K562 (cell line): ENCODE data around the gene NEMP2. TPM values are rescaled to one million over a fixed set of nuclear protein-coding genes. Genes with fewer than 3 reads are reported as not detected.

Source experiments
- ATAC-seq: fragments of 200-7000 bp; cut with Tn5 transposase; 3 replicates; pipeline ENCODE4 v1.9.1; 2020; ENCODE audit warnings: moderate library complexity
- BruUV-seq: library from RNA; stranded (reverse); fragments of 400-500 nt; replicated peaks from 2 replicates; lab custom pipeline; 2021; lab: Mats Ljungman, UMichigan
- CTCF ChIA-PET: fragments of 300-600 bp; formaldehyde crosslinking; extraction: SDS; loops from one replicate; lab custom pipeline; 2021; ENCODE audit warnings: low intra/inter-chr PET ratio; lab: Yijun Ruan, JAX
- POLR2A ChIA-PET: fragments of 300-600, 350-650 bp; sonication (Branson Sonifier 250); formaldehyde crosslinking; extraction: SDS; loops from one replicate; lab custom pipeline; 2021; ENCODE audit warnings: antibody characterized with exemption, inconsistent platforms; lab: Yijun Ruan, JAX
- DNase-seq, 4 experiments: peaks; one replicate each; pipeline versions ENCODE4 v3.0.0 to v3.0.0-alpha.2; 2011 to 2018; ENCODE audit warnings: low spot score in 3 of 4, mixed read lengths in 3 of 4; ENCODE audit errors: extremely low read depth in 1 of 4
- FAIRE-seq: peaks from 2 replicates; lab custom pipeline; 2011; peaks lifted over from hg19 to GRCh38; lab: Jason Lieb, UNC
- H2AFZ ChIP-seq: 2 replicates; pipeline ENCODE4 v1.6.0; 2011; ENCODE audit warnings: low read depth, low read length, control low read depth, inconsistent platforms
- H3K27ac ChIP-seq: fragments of 200-600 bp; 3 replicates; pipeline ENCODE4 v1.8.0; 2011; ENCODE audit warnings: low read depth, mild to moderate bottlenecking, control low read depth, inconsistent platforms, low read length, moderate library complexity, mixed read lengths; ENCODE audit errors: extremely low read depth
- H3K27me3 ChIP-seq, 2 experiments: fragments of 300-600 bp in 1 of 2; 2 replicates in 1 of 2; 3 replicates in 1 of 2; pipeline versions ENCODE4 v1.6.0 to v1.8.0; 2011; ENCODE audit warnings: inconsistent platforms in 2 of 2, low read length in 2 of 2, mild to moderate bottlenecking in 1 of 2, mixed read lengths in 1 of 2, moderate library complexity in 1 of 2; ENCODE audit not compliant: control insufficient read depth in 2 of 2, insufficient read depth in 2 of 2
- H3K36me3 ChIP-seq: fragments of 300-600 bp; 3 replicates; pipeline ENCODE4 v1.8.0; 2011; ENCODE audit warnings: mild to moderate bottlenecking, low read length, inconsistent platforms; ENCODE audit not compliant: control insufficient read depth, insufficient read depth
- H3K4me1 ChIP-seq, 2 experiments: fragments of 200-600 bp in 1 of 2; replicated peaks in 1 of 2; 2 replicates in 1 of 2; 3 replicates in 1 of 2; pipeline versions ENCODE4 v1.5.1 to v1.8.0; 2011; ENCODE audit warnings: inconsistent platforms in 2 of 2, low read length in 2 of 2, mild to moderate bottlenecking in 1 of 2, mixed read lengths in 1 of 2, moderate library complexity in 1 of 2; ENCODE audit not compliant: control insufficient read depth in 2 of 2, insufficient read depth in 2 of 2
- H3K4me2 ChIP-seq: 2 replicates; pipeline ENCODE4 v1.6.1; 2011; ENCODE audit warnings: low read length, control low read depth, inconsistent platforms, mixed read lengths; ENCODE audit not compliant: insufficient read depth
- H3K4me3 ChIP-seq: fragments of 200-600 bp; sonication (generic), shearing (Covaris generic); 2 replicates; pipeline ENCODE4 v1.5.1; 2016; ENCODE audit warnings: control low read depth, inconsistent platforms
- H3K79me2 ChIP-seq: fragments of 200-600 bp; 3 replicates; pipeline ENCODE4 v1.8.0; 2011; ENCODE audit warnings: low read length, inconsistent platforms; ENCODE audit not compliant: control insufficient read depth, insufficient read depth
- H3K9ac ChIP-seq, 2 experiments: 2 replicates each; pipeline versions ENCODE4 v1.6.0 to v1.6.1; 2011; ENCODE audit warnings: low read depth in 2 of 2, low read length in 2 of 2, control low read depth in 1 of 2, inconsistent platforms in 1 of 2, mild to moderate bottlenecking in 1 of 2, mixed read lengths in 1 of 2; ENCODE audit not compliant: insufficient read depth in 1 of 2
- H3K9me1 ChIP-seq: one replicate; pipeline ENCODE4 v1.6.0; 2011; ENCODE audit warnings: inconsistent platforms, mild to moderate bottlenecking, low read length, moderate library complexity; ENCODE audit not compliant: control insufficient read depth, insufficient read depth
- H3K9me3 ChIP-seq: replicated peaks from 2 replicates; pipeline ENCODE4 v1.5.1; 2011; ENCODE audit warnings: low read depth, low read length, inconsistent platforms; ENCODE audit not compliant: control insufficient read depth, insufficient read depth
- H4K20me1 ChIP-seq: replicated peaks from 2 replicates; pipeline ENCODE4 v1.6.1; 2011; ENCODE audit warnings: low read length, inconsistent platforms, mixed read lengths; ENCODE audit not compliant: control insufficient read depth, insufficient read depth
- BHLHE40 ChIP-seq: IDR thresholded peaks from 2 replicates; pipeline ENCODE4 v1.6.1; 2011; ENCODE audit warnings: low read length, improper control_type of control experiment
- CSDE1 ChIP-seq, 2 experiments: fragments of 450-650 bp; IDR thresholded peaks; 2 replicates each; pipeline ENCODE4 v1.6.1; 2016; ENCODE audit warnings: mild to moderate bottlenecking in 1 of 2
- DDX20 ChIP-seq: fragments of 450-650 bp; IDR thresholded peaks from 2 replicates; pipeline ENCODE4 v1.6.1; 2016; ENCODE audit warnings: missing genetic modification characterization, low read depth, mild to moderate bottlenecking, missing compliant biosample characterization, moderate library complexity
- DLX4 ChIP-seq: fragments of 250-450 bp; sonication (Bioruptor Pico); IDR thresholded peaks from 2 replicates; pipeline ENCODE4 v1.6.1; 2021; ENCODE audit warnings: mild to moderate bottlenecking
- ETS1 ChIP-seq: conservative IDR thresholded peaks from 2 replicates; pipeline ENCODE4 v1.6.1; 2011; ENCODE audit warnings: low read depth, mild to moderate bottlenecking, low read length; ENCODE audit not compliant: control insufficient read depth
- HMG20B ChIP-seq: fragments of 250-450 bp; sonication (Bioruptor Pico); IDR thresholded peaks from 2 replicates; pipeline ENCODE4 v1.5.0; 2021; ENCODE audit warnings: mild to moderate bottlenecking
- HMGXB4 ChIP-seq: sonication (generic); formaldehyde crosslinking; IDR thresholded peaks from 2 replicates; pipeline ENCODE4 v1.8.1; 2023; ENCODE audit warnings: mild to moderate bottlenecking, missing genetic modification reagents
- KLF13 ChIP-seq: fragments of 450-650 bp; IDR thresholded peaks from 2 replicates; pipeline ENCODE4 v1.6.1; 2016; ENCODE audit warnings: missing genetic modification characterization, low read depth, mild to moderate bottlenecking, missing compliant biosample characterization, moderate library complexity, borderline replicate concordance
- MBD2 ChIP-seq: sonication (generic); IDR thresholded peaks from 2 replicates; pipeline ENCODE4 v1.6.1; 2016; ENCODE audit warnings: low read depth, borderline replicate concordance
- NFRKB ChIP-seq: fragments of 450-650 bp; IDR thresholded peaks from 2 replicates; pipeline ENCODE4 v1.6.1; 2016; ENCODE audit warnings: low read depth
- PML ChIP-seq: IDR thresholded peaks from 2 replicates; pipeline ENCODE4 v1.6.1; 2012; ENCODE audit warnings: low read length, inconsistent platforms
- SMARCC2 ChIP-seq: fragments of 450-650 bp; IDR thresholded peaks from 2 replicates; pipeline ENCODE4 v1.6.1; 2017; ENCODE audit warnings: antibody characterized with exemption, moderate library complexity, mild to moderate bottlenecking, low read depth
- SMARCE1 ChIP-seq: fragments of 450-650 bp; IDR thresholded peaks from 2 replicates; pipeline ENCODE4 v1.7.1; 2016; ENCODE audit warnings: mild to moderate bottlenecking
- SNRNP70 ChIP-seq: fragments of 200-400 bp; formaldehyde crosslinking; optimal IDR thresholded peaks from 2 replicates; pipeline ENCODE3; 2017; ENCODE audit warnings: low read depth, low read length
- SREBF2 ChIP-seq: sonication (generic); formaldehyde crosslinking; IDR thresholded peaks from 2 replicates; pipeline ENCODE4 v1.4.0; 2020; ENCODE audit warnings: mild to moderate bottlenecking, missing genetic modification reagents
- ZBED1 ChIP-seq: IDR thresholded peaks from 2 replicates; pipeline ENCODE4 v1.6.1; 2014
- ZNF77 ChIP-seq: fragments of 250-450 bp; sonication (Bioruptor Pico); IDR thresholded peaks from 2 replicates; pipeline ENCODE4 v1.5.0; 2020
- WGBS: fragments of 100-300 bp; shearing (Covaris generic); methylation state at CpG from one replicate; pipeline ENCODE4 v1.1.6; 2016; ENCODE audit warnings: low coverage, mixed read lengths; ENCODE audit not compliant: insufficient coverage; ENCODE audit errors: missing lambda C conversion rate; 5-methylcytosine and 5-hydroxymethylcytosine counted together
- in situ Hi-C: fragments of 300-500 bp; cut with MboI; formaldehyde crosslinking; loops from 4 replicates; pipeline ENCODE4 v1.15.0; 2018; ENCODE audit warnings: inconsistent platforms, mixed read lengths
- intact Hi-C: fragments of 100-400 bp; cut with micrococcal nuclease; formaldehyde crosslinking; loops from 2 replicates; pipeline ENCODE4 v1.14.2; 2022
- polyA plus RNA-seq, 8 experiments: library from polyadenylated mRNA; depleted of rRNA in 4 of 8; stranded (reverse) in 5 of 8; unstranded in 3 of 8; fragments of >200 nt; fragmentation: Nextera tagmentation in 2 of 8; fragmentation: Illumina TruSeq in 1 of 8; extraction: Ambion mirVana in 2 of 8; extraction: Trizol in 1 of 8; gene quantifications; 2 replicates each; pipeline versions ENCODE4 v1.2.1 to v1.2.3, GENCODE V29; 2011 to 2014; ENCODE audit warnings: inconsistent platforms in 1 of 8, missing spikeins in 1 of 8
- total RNA-seq, 7 experiments: library from RNA; depleted of rRNA in 6 of 7; stranded (reverse); fragments of >200 nt in 6 of 7; fragmentation: Illumina TruSeq in 2 of 7; extraction: Trizol in 2 of 7; gene quantifications; 2 replicates each; pipeline versions ENCODE4 v1.2.1 to v1.2.3, GENCODE V29; 2011 to 2021; ENCODE audit warnings: low replicate concordance in 1 of 7

Gene NEMP2
- total and polyA plus RNA-seq, 9 of the 15 experiments (the other 6 are each of a cell fraction or from before 2014, with no cell fraction given): 0.32 to 3.0 (median 1.7) TPM

- H3K27ac ChIP-seq: no peak overlapping the region
- H3K4me1 ChIP-seq: peaks cover 0 to 26% of the 10 kb centered on the region in 2 experiments; a peak in 3 of 5 replicates
- CTCF ChIA-PET: no interaction called here
- intact Hi-C loops: no loop called here
- H3K79me2 ChIP-seq: no peaks in the 10 kb centered on the region
- POLR2A ChIA-PET: no interaction called here
- no peak overlapping the region for H2AFZ ChIP-seq
- no peaks in the 10 kb centered on the region for H3K9me1 ChIP-seq
- H3K4me2 ChIP-seq: no peak overlapping the region
- in situ Hi-C loops: no loop called here
- no peak for DNase-seq
- H3K36me3 ChIP-seq: no peaks in the 10 kb centered on the region
- ATAC-seq: no peak
- 90% methylated on average over 4 of the region's 4 CpGs for WGBS
- H3K9ac ChIP-seq: no peak overlapping the region
- H3K27me3 ChIP-seq: no peaks in the 10 kb centered on the region
- no TSS peak for BruUV-seq
- no peak overlapping the region for H3K4me3 ChIP-seq
- FAIRE-seq: no peak
- H4K20me1 ChIP-seq: no peaks in the 10 kb centered on the region
- no peaks in the 10 kb centered on the region for H3K9me3 ChIP-seq
- no peak for TF ChIP-seq NFRKB
- no peak for TF ChIP-seq SNRNP70
- TF ChIP-seq ZBED1: no peak
- TF ChIP-seq ZNF77 (CRISPR knock-in tag): no peak
- no peak for TF ChIP-seq BHLHE40
- no peak for TF ChIP-seq DLX4 (CRISPR knock-in tag)
- TF ChIP-seq PML: no peak
- TF ChIP-seq HMG20B (CRISPR knock-in tag): no peak
- TF ChIP-seq KLF13: no peak
- TF ChIP-seq DDX20 (tag): no peak
- no peak for TF ChIP-seq CSDE1 (IDR thresholded peaks at IDR 0.05)
- TF ChIP-seq HMGXB4 (CRISPR knock-in tag): no peak
- TF ChIP-seq SREBF2: no peak
- TF ChIP-seq SMARCE1: no peak
- no peak for TF ChIP-seq MBD2
- TF ChIP-seq SMARCC2: no peak
- TF ChIP-seq ETS1: no peak
These were observed 7.3 kb downstream of the NEMP2 start for GRCh38 chr2:190527214-190527613.
